Effector memory CD8-positive, alpha-beta T cell (primary cell): ENCODE data around the gene TRAP1.
A peak's percentile ranks its signal among the peaks of the same experiment; 100 is the strongest.
"Not testable (repeated sequence)": the region's sequence is repeated elsewhere in the genome, so short reads cannot be mapped to it uniquely, and the experiment has no call there.

Experiments used
- ATAC-seq: fragments of 150-1000 bp; cut with Tn5 transposase; replicated peaks from 2 replicates; pipeline ENCODE4 v1.10.0; 2021; ENCODE audit warnings: mild to moderate bottlenecking, moderate library complexity
- DNase-seq, 3 experiments: peaks; one replicate each; pipeline ENCODE4 v3.0.0; 2021
- H3K27ac Mint-ChIP-seq, 2 donors: one replicate each; pipeline ENCODE4 v1.8.0; 2022; ENCODE audit warnings: mild to moderate bottlenecking in 2 of 2, mixed read lengths in 2 of 2, moderate library complexity in 2 of 2
- H3K27me3 Mint-ChIP-seq, 2 donors: one replicate each; pipeline ENCODE4 v1.8.0; 2022; ENCODE audit warnings: mixed read lengths in 2 of 2
- H3K36me3 Mint-ChIP-seq: one replicate; pipeline ENCODE4 v1.8.0; 2022; ENCODE audit warnings: mild to moderate bottlenecking, moderate library complexity, mixed read lengths; ENCODE audit not compliant: insufficient read depth
- H3K4me1 Mint-ChIP-seq, 2 donors: one replicate each; pipeline ENCODE4 v1.8.0; 2022; ENCODE audit warnings: low read depth in 2 of 2, mixed read lengths in 2 of 2
- H3K4me3 Mint-ChIP-seq, 2 donors: one replicate each; pipeline ENCODE4 v1.8.0; 2022; ENCODE audit warnings: mild to moderate bottlenecking in 2 of 2, mixed read lengths in 2 of 2, moderate library complexity in 2 of 2
- H3K9me3 Mint-ChIP-seq, 2 donors: one replicate each; pipeline ENCODE4 v1.8.0; 2022; ENCODE audit warnings: mixed read lengths in 2 of 2

Gene TRAP1

DNA sequence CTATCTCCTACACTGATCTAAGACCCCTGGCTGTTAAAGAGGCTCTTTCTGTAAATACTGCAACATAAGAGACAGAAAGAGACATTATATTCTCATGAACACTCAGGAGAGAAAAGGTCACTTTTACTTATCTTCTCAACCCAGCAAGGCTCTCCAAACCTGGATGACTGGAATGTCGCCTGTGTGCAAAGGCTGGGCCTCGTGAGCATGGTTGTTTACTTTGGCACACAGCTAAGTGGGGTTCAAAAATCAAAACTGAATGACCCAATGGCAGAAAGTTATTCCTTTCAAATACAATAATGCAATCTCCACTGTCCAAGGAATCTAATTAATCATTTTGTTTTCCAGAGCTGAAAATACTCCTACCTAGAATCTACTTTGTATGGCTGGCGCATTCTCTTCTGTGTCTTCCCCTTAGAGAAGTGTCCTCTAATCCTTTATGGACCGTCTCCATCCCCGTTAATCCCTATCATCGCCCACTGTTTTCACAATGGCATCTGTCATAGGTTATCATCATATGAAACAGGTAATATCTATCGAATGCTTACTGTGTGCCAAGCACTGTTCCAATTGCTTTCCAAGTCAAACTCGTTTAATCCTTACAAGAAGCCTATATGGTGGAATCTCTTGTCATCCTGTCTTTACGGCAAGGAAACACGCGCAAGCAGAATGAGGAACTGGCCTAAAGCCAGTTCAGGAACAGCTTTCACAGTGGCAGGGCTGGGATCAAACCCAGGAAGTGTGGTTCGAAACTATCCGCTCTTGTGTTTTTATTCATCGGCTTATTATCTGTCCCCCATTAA is 107.2 kb downstream of the TRAP1 start:
- Mint-ChIP-seq H3K27me3 (no peaks in the 10 kb centered on the region), H3K36me3 (peaks cover 25% of the 10 kb centered on the region), H3K4me1 (peaks cover 26 to 43% of the 10 kb centered on the region in 2 donors), H3K4me3 (peak overlapping the region; percentile 95 to 97), H3K27ac (peak overlapping the region in 1 of 2 donors; percentile 97), H3K9me3 (no peaks in the 10 kb centered on the region)
- DNase-seq = no peak
- ATAC-seq = no peak

DNA sequence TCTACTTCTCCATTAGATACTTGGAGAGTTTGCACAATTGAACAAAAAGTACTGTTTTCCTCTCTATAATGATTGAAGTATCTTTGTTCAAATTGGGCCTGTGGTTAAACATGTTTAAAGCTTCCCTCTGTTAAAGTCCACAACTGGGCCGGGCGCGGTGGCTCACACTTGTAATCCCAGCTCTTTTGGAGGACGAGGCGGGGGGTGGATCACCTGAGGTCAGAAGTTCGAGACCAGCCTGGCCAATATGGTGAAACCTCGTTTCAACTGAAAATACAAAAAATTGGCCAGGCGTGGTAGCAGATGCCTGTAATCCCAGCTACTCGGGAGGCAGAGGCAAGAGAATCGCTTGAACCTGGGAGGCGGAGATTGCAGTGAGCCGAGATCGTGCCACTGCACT is 108.3 kb downstream of the TRAP1 start:
- H3K27ac Mint-ChIP-seq, ATAC-seq, DNase-seq, H3K4me3 Mint-ChIP-seq, H3K27me3 Mint-ChIP-seq, H3K9me3 Mint-ChIP-seq: not testable (repeated sequence)
- Mint-ChIP-seq H3K4me1 (peaks cover 24 to 33% of the 10 kb centered on the region in 2 donors), H3K36me3 (peaks cover 24% of the 10 kb centered on the region)

DNA sequence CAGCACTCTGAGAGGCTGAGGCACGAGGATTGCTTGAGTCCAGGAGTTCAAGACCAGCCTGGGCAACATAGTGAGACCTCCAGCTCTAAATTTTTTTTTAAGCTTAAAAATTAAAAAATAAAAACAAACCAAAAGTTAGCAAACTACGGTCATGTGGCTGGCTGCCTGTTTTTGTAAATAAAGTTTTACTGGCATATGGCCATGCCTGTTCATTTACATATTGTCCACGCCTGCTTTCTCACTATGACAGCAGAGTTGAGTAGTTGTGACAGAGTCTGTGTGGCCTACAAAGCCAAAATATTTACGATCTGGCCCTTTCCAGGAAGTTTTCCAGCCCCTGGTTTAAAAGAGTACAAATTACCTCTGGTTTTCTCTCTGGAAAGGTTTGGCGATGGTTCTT is 109.3 kb downstream of the TRAP1 start:
- H3K4me3 Mint-ChIP-seq = no peak overlapping the region
- no peak overlapping the region for H3K27ac Mint-ChIP-seq
- peaks cover 21% of the 10 kb centered on the region for H3K36me3 Mint-ChIP-seq
- peaks cover 19 to 29% of the 10 kb centered on the region in 2 donors for H3K4me1 Mint-ChIP-seq
- ATAC-seq (no peak), DNase-seq (no peak)
- no peaks in the 10 kb centered on the region for H3K9me3 Mint-ChIP-seq
- H3K27me3 Mint-ChIP-seq = no peaks in the 10 kb centered on the region
